Esophagus squamous epithelium (tissue), 5 donors: ENCODE data around the gene ZNF296. TPM values are rescaled to one million over a fixed set of nuclear protein-coding genes. Genes with fewer than 3 reads are reported as not detected.
"Not testable (repeated sequence)": the region's sequence is repeated elsewhere in the genome, so short reads cannot be mapped to it uniquely, and the experiment has no call there.

Experiments
- DNase-seq: peaks from one replicate; lab custom pipeline; 2025; lab: John Stamatoyannopoulos, UW
- H3K27ac ChIP-seq, 4 donors: fragments of 200-600 bp; sonication (generic); one replicate each; pipeline ENCODE4 v1.5.1; 2016 to 2019; ENCODE audit warnings: mild to moderate bottlenecking in 1 of 4
- H3K27me3 ChIP-seq, 4 donors: fragments of 200-600 bp; sonication (generic); 1 replicate in 3 of 4; 2 replicates in 1 of 4; pipeline versions ENCODE4 v1.5.1 to v1.6.0; 2017 to 2021; ENCODE audit warnings: antibody characterized with exemption in 1 of 4
- H3K36me3 ChIP-seq, 3 donors: fragments of 200-600 bp; sonication (generic); one replicate each; pipeline ENCODE4 v1.5.1; 2016 to 2019
- H3K4me1 ChIP-seq, 3 donors: fragments of 200-600 bp; sonication (generic); one replicate each; pipeline ENCODE4 v1.5.1; 2017 to 2019
- H3K4me3 ChIP-seq, 4 donors: fragments of 200-600 bp; sonication (generic); 1 replicate in 3 of 4; 2 replicates in 1 of 4; pipeline ENCODE4 v1.5.1; 2016 to 2019; ENCODE audit warnings: mild to moderate bottlenecking in 2 of 4, moderate library complexity in 1 of 4
- H3K9me3 ChIP-seq, 3 donors: fragments of 200-600 bp; sonication (generic); one replicate each; pipeline ENCODE4 v1.5.1; 2016 to 2019
- POLR2A ChIP-seq, 4 donors: fragments of 450-650 bp; IDR thresholded peaks; one replicate each; pipeline ENCODE4 v1.6.1; 2017; ENCODE audit warnings: antibody characterized with exemption in 4 of 4, mild to moderate bottlenecking in 4 of 4, moderate library complexity in 3 of 4
- WGBS, 2 donors: methylation state at CpG; one replicate each; pipeline ENCODE4 v1.1.5; 2018; 5-methylcytosine and 5-hydroxymethylcytosine counted together
- intact Hi-C: fragments of 100-400 bp; cut with DNase I; formaldehyde crosslinking; loops from one replicate; pipeline ENCODE4 v1.15.0; 2022
- total RNA-seq, 4 donors: library from RNA; depleted of rRNA; stranded (reverse); fragments of >200 nt; gene quantifications; one replicate each; pipeline ENCODE4 v1.1.0, GENCODE V29; 2016
- TF ChIP-seq, protein P1 (sequence below), 6 experiments: fragments of 450-650 bp in 4 of 6; fragments of 200-600 bp in 2 of 6; sonication (generic) in 2 of 6; IDR thresholded peaks; one replicate each; pipeline ENCODE4 v1.5.1; 2016 to 2019; ENCODE audit warnings: antibody characterized with exemption in 6 of 6, mild to moderate bottlenecking in 4 of 6, moderate library complexity in 4 of 6
- donor health status: DM: yes; HTN: yes; CAD: no.

ZNF296 gene
- total RNA-seq, 4 donors from 2014 or later = 4.0 to 17.7 (median 4.5) TPM

DNA sequence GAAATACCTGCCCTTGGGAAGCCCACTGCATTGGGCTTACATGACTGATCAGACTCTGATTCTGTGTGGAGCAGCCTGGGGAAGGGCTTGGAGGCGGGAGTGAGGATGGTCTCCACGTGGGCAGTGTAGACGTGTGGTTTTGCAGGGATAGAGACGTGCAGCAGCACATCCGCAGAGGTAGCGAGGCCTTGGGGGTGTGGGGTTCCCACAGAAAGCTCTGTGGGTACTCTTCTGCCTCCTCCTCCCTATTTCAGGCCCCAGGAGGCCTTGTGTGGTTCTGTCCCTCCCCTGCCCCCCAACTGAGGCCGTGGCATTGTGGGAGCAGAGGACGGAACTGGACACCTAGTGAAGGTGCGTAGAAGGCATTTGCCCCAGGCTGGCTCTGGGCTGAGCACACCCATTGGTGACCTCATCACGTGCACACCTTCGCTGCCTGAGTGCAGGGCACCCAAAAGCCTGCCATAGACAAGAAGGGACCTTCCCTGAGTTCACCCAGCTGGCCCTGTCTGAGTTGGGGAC, 45.6 kb upstream of the ZNF296 start:
- TF ChIP-seq POLR2A (IDR thresholded peaks at IDR 0.05) = no peak
- TF ChIP-seq, protein P1, sequence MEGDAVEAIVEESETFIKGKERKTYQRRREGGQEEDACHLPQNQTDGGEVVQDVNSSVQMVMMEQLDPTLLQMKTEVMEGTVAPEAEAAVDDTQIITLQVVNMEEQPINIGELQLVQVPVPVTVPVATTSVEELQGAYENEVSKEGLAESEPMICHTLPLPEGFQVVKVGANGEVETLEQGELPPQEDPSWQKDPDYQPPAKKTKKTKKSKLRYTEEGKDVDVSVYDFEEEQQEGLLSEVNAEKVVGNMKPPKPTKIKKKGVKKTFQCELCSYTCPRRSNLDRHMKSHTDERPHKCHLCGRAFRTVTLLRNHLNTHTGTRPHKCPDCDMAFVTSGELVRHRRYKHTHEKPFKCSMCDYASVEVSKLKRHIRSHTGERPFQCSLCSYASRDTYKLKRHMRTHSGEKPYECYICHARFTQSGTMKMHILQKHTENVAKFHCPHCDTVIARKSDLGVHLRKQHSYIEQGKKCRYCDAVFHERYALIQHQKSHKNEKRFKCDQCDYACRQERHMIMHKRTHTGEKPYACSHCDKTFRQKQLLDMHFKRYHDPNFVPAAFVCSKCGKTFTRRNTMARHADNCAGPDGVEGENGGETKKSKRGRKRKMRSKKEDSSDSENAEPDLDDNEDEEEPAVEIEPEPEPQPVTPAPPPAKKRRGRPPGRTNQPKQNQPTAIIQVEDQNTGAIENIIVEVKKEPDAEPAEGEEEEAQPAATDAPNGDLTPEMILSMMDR (IDR thresholded peaks at IDR 0.05) = no peak
- Histone ChIP-seq H3K36me3 (no peaks in the 10 kb centered on the region), H3K9me3 (no peaks in the 10 kb centered on the region), H3K27me3 (no peaks in the 10 kb centered on the region), H3K4me3 (no peak overlapping the region), H3K27ac (no peak overlapping the region), H3K4me1 (peaks cover 26 to 84% (median 30%) of the 10 kb centered on the region in 3 donors)
- intact Hi-C loops = no loop called here
- WGBS, 2 donors = 63 to 72% methylated on average over 10 to 11 of the region's 11 CpGs
- no peak for DNase-seq

DNA sequence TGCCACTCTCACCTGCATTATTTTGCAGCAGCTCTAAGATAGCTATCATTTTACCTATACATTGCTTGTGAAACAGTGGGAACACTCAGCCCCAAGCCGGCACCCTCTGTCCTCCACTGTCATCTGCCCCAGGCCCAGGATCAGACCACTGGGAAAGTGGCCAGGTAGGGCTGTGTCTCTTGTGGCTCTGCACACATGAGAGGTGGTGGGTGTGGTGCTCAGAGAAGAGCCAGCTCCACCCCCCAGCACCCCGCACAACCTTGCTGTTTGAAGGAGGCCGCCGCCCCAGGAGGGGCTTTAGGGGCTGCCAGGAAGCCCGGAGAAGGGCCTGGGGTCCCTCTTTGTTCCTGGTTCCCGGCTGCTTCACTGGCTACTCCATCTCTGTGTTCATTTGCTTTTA, 43.3 kb upstream of the ZNF296 start:
- Histone ChIP-seq H3K36me3 (no peaks in the 10 kb centered on the region), H3K9me3 (no peaks in the 10 kb centered on the region), H3K4me3 (no peak overlapping the region), H3K27ac (no peak overlapping the region), H3K4me1 (peaks cover 26 to 89% (median 30%) of the 10 kb centered on the region in 3 donors), H3K27me3 (no peaks in the 10 kb centered on the region)
- no peak for DNase-seq
- no peak for TF ChIP-seq POLR2A (IDR thresholded peaks at IDR 0.05)
- TF ChIP-seq, protein P1 (IDR thresholded peaks at IDR 0.05) = no peak
- intact Hi-C loops = no loop called here
- 80 to 84% methylated on average over 1 to 5 of the region's 6 CpGs for WGBS, 2 donors

DNA sequence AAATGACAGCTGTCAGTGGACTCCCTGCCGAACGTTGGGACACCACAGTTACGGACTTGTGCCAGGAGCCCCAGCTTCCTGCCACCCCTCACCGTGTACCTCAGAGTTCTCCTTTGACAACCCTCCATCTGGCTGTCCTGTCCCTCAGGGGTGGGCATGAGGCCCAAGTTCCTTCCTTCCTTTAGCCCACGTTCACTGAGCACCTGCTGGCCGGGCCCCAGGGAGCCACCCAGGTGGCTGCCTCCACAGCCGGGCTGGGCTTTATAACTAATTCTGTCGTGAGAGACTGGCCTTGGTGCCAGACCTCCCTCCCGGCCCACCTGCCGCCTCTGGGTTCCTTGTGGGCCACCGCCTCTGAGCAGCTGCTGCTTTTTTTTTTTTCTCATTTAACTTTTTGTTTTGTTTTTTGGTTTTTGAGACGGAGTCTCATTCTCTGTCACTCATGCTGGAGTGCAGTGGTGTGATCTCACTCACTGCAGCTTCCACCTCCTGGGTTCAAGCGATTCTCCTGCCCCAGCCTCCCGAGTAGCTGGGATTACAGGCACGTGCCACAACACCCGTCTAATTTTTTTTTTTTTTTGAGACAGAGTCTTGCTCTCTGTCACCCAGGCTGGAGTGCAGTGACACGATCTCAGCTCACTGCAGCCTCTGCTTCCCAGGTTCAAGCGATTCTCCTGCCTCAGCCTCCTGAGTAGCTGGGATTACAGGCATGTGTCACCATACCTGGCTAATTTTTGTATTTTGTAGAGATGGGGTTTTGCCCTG, 42.5 kb upstream of the ZNF296 start:
- intact Hi-C loops, H3K27me3 ChIP-seq, DNase-seq, H3K9me3 ChIP-seq, H3K4me3 ChIP-seq, H3K27ac ChIP-seq, H3K36me3 ChIP-seq: not testable (repeated sequence)
- 50 to 56% methylated on average over 10 to 18 of the region's 18 CpGs for WGBS, 2 donors
- peaks cover 21 to 89% (median 23%) of the 10 kb centered on the region in 3 donors for H3K4me1 ChIP-seq

DNA sequence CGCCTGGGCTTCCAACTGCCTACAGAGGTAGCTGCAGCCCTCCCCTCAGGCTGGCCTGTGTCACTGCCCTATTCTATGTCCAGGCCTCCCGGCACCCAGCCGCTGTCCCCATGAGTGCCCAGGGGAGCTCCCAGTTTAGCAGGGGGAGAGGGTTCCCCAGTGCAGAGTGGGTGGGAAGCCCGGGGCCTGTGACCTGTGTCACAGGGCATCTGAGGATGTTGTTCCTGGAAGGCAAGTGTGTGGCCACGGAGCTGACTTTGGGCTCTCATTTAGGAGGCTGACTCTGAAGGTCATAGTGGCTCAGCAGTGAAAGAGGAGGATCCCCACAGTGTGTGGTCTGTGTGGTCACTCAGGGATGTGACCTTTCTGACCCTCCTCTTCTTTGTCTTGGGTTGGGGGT, 41.8 kb upstream of the ZNF296 start:
- H3K4me1 ChIP-seq = peaks cover 19 to 89% (median 25%) of the 10 kb centered on the region in 3 donors
- no peaks in the 10 kb centered on the region for H3K36me3 ChIP-seq
- H3K4me3 ChIP-seq = no peak overlapping the region
- 78 to 80% methylated on average over 1 to 3 of the region's 5 CpGs for WGBS, 2 donors
- intact Hi-C loops = no loop called here
- no peak overlapping the region for H3K27ac ChIP-seq
- no peaks in the 10 kb centered on the region for H3K9me3 ChIP-seq
- no peaks in the 10 kb centered on the region for H3K27me3 ChIP-seq
- TF ChIP-seq, protein P1 (IDR thresholded peaks at IDR 0.05) = no peak
- no peak for TF ChIP-seq POLR2A (IDR thresholded peaks at IDR 0.05)
- DNase-seq = no peak

DNA sequence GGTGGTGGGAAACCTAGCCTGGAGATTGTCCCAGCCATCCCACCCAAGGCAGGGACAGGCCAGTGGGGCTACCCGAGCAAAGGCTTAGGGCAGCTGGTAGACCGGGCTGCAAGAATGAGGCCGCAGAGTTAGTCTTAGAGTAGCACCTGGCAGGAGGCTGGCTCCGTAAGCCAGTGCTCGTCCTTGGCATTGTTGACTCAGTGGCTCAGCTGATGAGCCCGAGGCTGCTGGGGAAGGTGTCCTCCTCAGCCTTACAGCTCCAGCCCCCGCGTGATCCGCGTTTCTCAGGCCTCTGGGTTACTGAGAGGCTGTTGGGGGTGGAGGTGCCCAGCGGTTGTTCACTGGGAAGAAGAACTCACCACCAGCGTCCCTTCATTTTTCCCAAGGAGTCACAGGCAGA, 41.4 kb upstream of the ZNF296 start:
- intact Hi-C loops = no loop called here
- Histone ChIP-seq H3K36me3 (no peaks in the 10 kb centered on the region), H3K9me3 (no peaks in the 10 kb centered on the region), H3K4me3 (no peak overlapping the region), H3K27ac (no peak overlapping the region), H3K4me1 (peaks cover 14 to 89% (median 24%) of the 10 kb centered on the region in 3 donors), H3K27me3 (no peaks in the 10 kb centered on the region)
- WGBS, 2 donors = 55% methylated on average over 4 of the region's 12 CpGs; no CpG with 5 or more reads in 1 of the 2 donors
- DNase-seq = no peak
- TF ChIP-seq, protein P1 (IDR thresholded peaks at IDR 0.05) = no peak
- no peak for TF ChIP-seq POLR2A (IDR thresholded peaks at IDR 0.05)
